KMS-11 (cell line): ENCODE data around the gene LTBP2.

Source experiments
- H2AFZ ChIP-seq: fragments of 200-600 bp; sonication (generic); 2 replicates; pipeline ENCODE4 v1.6.1; 2016; ENCODE audit warnings: antibody characterized with exemption, mixed run types, low read depth
- H3K27ac ChIP-seq: fragments of 200-600 bp; sonication (generic); 2 replicates; pipeline ENCODE4 v1.6.1; 2016; ENCODE audit warnings: mild to moderate bottlenecking, mixed run types
- H3K27me3 ChIP-seq: fragments of 200-600 bp; sonication (generic); 2 replicates; pipeline ENCODE4 v1.6.1; 2017; ENCODE audit warnings: mild to moderate bottlenecking, low read depth, mixed run types, moderate library complexity; ENCODE audit not compliant: insufficient read depth
- H3K36me3 ChIP-seq: fragments of 200-600 bp; sonication (generic); 2 replicates; pipeline ENCODE4 v1.6.1; 2017; ENCODE audit warnings: mild to moderate bottlenecking, mixed run types; ENCODE audit not compliant: insufficient read depth
- H3K4me1 ChIP-seq: fragments of 200-600 bp; sonication (generic); 2 replicates; pipeline ENCODE4 v1.6.1; 2016; ENCODE audit warnings: mild to moderate bottlenecking, low read depth, mixed run types; ENCODE audit not compliant: poor library complexity, severe bottlenecking
- H3K4me2 ChIP-seq: fragments of 200-600 bp; sonication (generic); 2 replicates; pipeline ENCODE4 v1.7.0; 2016; ENCODE audit warnings: mild to moderate bottlenecking, mixed run types
- H3K4me3 ChIP-seq: fragments of 200-600 bp; sonication (generic); IDR thresholded peaks from 2 replicates; pipeline ENCODE4 v1.6.1; 2017; ENCODE audit warnings: low read depth, low read length, mixed read lengths; ENCODE audit not compliant: insufficient read depth
- H3K79me2 ChIP-seq: fragments of 200-600 bp; sonication (generic); 2 replicates; pipeline ENCODE4 v1.6.1; 2016; ENCODE audit warnings: low read depth, mixed run types; ENCODE audit not compliant: insufficient read depth
- H3K9ac ChIP-seq: fragments of 200-600 bp; sonication (generic); 2 replicates; pipeline ENCODE4 v1.6.1; 2016; ENCODE audit warnings: mild to moderate bottlenecking, mixed run types
- H4K20me1 ChIP-seq: fragments of 200-600 bp; sonication (generic); 2 replicates; pipeline ENCODE4 v1.6.1; 2016; ENCODE audit warnings: mild to moderate bottlenecking, mixed run types; ENCODE audit not compliant: insufficient read depth
- CTCF ChIP-seq: fragments of 200-600 bp; sonication (generic); conservative IDR thresholded peaks from 2 replicates; pipeline ENCODE4 v1.6.1; 2017; ENCODE audit warnings: low read depth, mild to moderate bottlenecking, antibody characterized with exemption, low read length, moderate library complexity, mixed read lengths

The LTBP2 gene

GRCh38 chr14:74569387-74569786 is 42.6 kb downstream of the LTBP2 start:
- Histone ChIP-seq H3K36me3 (no peaks in the 10 kb centered on the region), H3K27me3 (no peaks in the 10 kb centered on the region), H3K79me2 (no peaks in the 10 kb centered on the region), H2AFZ (no peak overlapping the region), H3K4me3 (no peak overlapping the region), H4K20me1 (no peaks in the 10 kb centered on the region), H3K9ac (no peak overlapping the region), H3K27ac (no peak overlapping the region), H3K4me2 (no peak overlapping the region), H3K4me1 (peaks cover 14% of the 10 kb centered on the region)
- TF ChIP-seq CTCF: no peak

- no peaks in the 10 kb centered on the region for H3K79me2 ChIP-seq
- TF ChIP-seq CTCF: no peak
- H3K4me3 ChIP-seq: no peak overlapping the region
- H3K9ac ChIP-seq: no peak overlapping the region
- no peaks in the 10 kb centered on the region for H3K27me3 ChIP-seq
- H3K4me1 ChIP-seq: peaks cover 14% of the 10 kb centered on the region
- H3K36me3 ChIP-seq: no peaks in the 10 kb centered on the region
- H3K4me2 ChIP-seq: no peak overlapping the region
- no peak overlapping the region for H2AFZ ChIP-seq
- no peaks in the 10 kb centered on the region for H4K20me1 ChIP-seq
- H3K27ac ChIP-seq: no peak overlapping the region
Measured at GRCh38 chr14:74568911-74569310, 43.1 kb downstream of the LTBP2 start.

GRCh38 chr14:74568380-74568649 is 43.7 kb downstream of the LTBP2 start:
- no peaks in the 10 kb centered on the region for H3K36me3 ChIP-seq
- H3K4me2 ChIP-seq: no peak overlapping the region
- no peak overlapping the region for H3K9ac ChIP-seq
- TF ChIP-seq CTCF: no peak
- no peaks in the 10 kb centered on the region for H3K79me2 ChIP-seq
- no peak overlapping the region for H2AFZ ChIP-seq
- no peaks in the 10 kb centered on the region for H3K27me3 ChIP-seq
- H3K27ac ChIP-seq: no peak overlapping the region
- peaks cover 14% of the 10 kb centered on the region for H3K4me1 ChIP-seq
- H3K4me3 ChIP-seq: no peak overlapping the region
- no peaks in the 10 kb centered on the region for H4K20me1 ChIP-seq

- Histone ChIP-seq H3K4me1 (peaks cover 14% of the 10 kb centered on the region), H2AFZ (no peak overlapping the region), H3K79me2 (no peaks in the 10 kb centered on the region), H3K4me3 (no peak overlapping the region), H3K27ac (no peak overlapping the region), H3K9ac (no peak overlapping the region), H4K20me1 (no peaks in the 10 kb centered on the region), H3K27me3 (no peaks in the 10 kb centered on the region), H3K36me3 (no peaks in the 10 kb centered on the region), H3K4me2 (no peak overlapping the region)
- TF ChIP-seq CTCF: no peak
Measured at GRCh38 chr14:74567646-74568379, 44.2 kb downstream of the LTBP2 start.
